ENCODE data around the gene MAGI3.
"Not testable (repeated sequence)": the region's sequence is repeated elsewhere in the genome, so short reads cannot be mapped to it uniquely, and the experiment has no call there.

Gene MAGI3

DNA sequence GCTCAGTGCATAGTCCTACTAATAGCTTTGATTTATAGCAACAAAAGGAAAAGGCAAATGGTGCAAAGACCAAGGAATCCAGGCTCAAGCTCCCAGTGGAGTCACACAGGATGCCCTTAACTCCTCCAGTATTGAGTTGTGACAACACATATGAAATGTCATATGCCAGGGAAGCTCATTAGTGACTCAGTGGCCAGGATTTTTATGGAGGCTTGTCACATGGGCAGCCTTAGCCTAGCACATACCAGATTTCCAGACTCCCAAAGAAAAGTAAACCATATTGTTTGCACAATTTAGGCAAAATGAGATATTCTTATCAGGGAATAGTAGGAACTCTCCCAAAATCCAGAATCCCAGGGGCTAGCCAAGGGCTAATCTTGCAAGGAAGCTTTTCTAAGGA, 129.2 kb downstream of the MAGI3 start:
- no peak for DNase-seq

GRCh38 chr1:113530021-113530420, 139.7 kb downstream of the MAGI3 start:
- DNase-seq = no peak

- no peak for DNase-seq
Measured at GRCh38 chr1:113531321-113531720, 141.0 kb downstream of the MAGI3 start.

DNA sequence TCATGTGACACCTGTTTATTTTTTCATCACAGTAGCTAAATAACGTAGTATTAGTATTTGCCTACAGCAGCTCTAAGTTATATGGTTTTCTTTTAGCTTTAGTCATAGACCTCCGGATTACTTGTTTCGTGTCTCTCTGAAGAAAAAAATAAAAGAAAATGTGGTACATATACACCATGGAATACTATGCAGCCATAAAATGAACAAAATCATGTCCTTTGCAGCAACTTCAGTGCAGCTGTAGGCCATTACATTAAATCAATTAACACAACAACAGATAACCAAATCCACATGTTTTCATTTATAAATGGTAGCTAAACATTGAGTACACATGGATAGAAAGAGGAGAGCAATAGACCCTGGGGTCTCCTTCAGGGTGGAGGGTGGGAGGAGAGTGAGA, 142.7 kb downstream of the MAGI3 start:
- DNase-seq = no peak

- DNase-seq = no peak
Measured at GRCh38 chr1:113534130-113534817, 144.0 kb downstream of the MAGI3 start.

- DNase-seq = no peak
Measured at GRCh38 chr1:113534875-113535274, 144.6 kb downstream of the MAGI3 start.

GRCh38 chr1:113536182-113536780, 146.0 kb downstream of the MAGI3 start:
- no peak for DNase-seq

DNA sequence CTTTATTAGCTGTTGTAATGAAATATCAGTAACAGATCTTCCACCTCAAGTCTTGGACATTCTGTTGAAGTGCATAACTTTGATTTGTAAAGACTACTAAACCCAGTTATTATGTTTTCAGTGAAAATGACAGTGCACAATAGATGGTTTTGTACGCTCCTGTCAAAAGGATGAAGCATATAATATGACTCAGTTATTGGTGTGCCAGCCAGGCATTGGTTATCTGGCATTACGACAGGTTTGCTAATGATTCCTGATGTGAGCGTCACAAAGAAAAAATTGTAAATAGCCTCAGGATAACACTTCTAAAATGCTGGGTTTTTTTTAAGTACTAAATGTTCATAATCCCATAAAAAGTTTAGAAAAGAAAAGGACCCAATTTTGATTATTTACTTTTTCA, 147.9 kb downstream of the MAGI3 start:
- DNase-seq = no peak

- no peak for DNase-seq
Measured at GRCh38 chr1:113540335-113540734, 150.0 kb downstream of the MAGI3 start.

GRCh38 chr1:113541106-113541505, 150.8 kb downstream of the MAGI3 start:
- no peak for DNase-seq

- peak in 1 of 2 experiments; percentile 6 for DNase-seq
Measured at GRCh38 chr1:113542221-113542701, 151.9 kb downstream of the MAGI3 start.

DNA sequence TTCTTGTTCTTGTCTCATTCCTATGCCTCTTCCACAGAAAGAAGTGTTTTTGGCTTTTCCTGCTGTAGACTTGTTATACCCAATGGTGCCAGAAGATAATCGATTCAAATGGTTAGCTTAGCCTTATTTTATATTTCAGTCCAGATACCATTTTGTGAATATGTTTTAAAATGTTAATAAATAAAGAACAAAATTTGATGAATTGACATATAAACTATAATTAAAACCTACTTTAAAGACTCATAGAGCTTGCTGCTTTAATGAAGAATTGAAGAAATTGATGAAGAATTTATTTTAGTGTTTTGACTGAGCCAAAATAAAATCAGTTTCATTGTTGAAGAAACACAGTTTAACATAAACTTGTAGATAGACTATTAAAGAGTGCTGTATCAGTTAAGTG, 152.8 kb downstream of the MAGI3 start:
- DNase-seq = no peak

- DNase-seq = no peak
Measured at GRCh38 chr1:113545210-113545609, 154.9 kb downstream of the MAGI3 start.

- no peak for DNase-seq
Measured at GRCh38 chr1:113545626-113546025, 155.3 kb downstream of the MAGI3 start.

GRCh38 chr1:113551728-113552127, 161.4 kb downstream of the MAGI3 start:
- no peak for DNase-seq

DNA sequence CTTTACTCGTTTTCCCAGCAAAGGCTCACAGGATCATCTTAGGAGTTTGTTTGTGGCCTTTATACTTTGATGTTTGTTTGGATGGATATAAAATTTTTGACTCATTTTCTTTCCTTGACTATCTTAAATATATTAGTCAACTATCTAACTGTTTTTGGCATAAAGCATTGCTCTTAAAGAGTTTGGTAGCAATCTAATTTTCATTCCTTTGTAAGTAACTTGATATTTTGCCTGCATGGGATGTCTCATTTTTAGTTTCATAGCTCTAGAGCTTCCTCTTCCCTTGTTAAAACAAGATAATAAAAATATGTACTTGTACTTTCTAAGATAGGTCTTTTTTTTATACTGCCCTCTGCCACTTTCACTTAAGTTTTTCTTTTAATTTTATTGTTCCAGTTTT, 161.9 kb downstream of the MAGI3 start:
- no peak for DNase-seq

- DNase-seq = no peak
Measured at GRCh38 chr1:113557187-113557586, 166.9 kb downstream of the MAGI3 start.

DNA sequence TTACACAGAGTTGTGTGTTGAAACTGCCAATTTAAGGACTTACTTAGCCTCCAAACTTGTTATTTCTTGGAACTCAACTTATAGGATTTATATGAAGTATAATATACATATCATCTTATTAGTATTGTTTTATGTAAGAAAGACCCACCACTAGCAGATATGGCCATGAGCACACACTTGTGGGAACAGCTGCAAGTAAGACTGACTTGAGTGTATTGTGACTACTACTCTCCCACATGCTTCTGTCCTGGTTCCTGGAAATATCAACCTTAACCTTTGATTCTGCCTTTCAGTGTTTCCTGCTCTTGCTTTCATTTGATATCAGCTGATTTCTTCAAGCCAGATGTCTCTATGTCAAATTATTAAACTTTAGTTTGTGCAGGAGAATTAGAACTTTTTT, 175.3 kb downstream of the MAGI3 start:
- DNase-seq = no peak

- DNase-seq = no peak
Measured at GRCh38 chr1:113567427-113567826, 177.1 kb downstream of the MAGI3 start.

DNA sequence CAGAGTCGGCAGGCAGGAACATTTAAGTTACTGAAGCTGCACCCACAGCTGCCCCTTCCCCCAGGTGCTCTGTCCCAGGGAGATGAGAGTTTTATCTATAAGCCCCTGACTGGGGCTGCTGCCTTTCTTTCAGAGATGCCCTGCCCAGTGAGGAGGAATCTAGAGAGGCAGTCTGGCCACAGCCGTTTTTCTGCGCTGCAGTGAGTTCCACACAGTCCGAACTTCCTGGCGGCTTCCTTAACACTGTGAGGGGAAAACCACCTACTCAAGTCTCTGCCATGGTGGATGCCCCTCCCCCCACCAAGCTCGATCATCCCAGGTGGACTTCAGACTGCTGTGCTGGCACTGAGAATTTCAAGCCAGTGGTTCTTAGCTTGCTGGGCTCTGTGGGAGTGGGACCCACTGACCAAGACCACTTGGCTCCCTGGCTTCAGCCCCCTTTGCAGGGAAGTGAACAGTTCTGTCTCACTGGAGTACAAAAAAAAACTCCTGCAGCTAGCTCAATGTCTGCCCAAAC, 185.5 kb downstream of the MAGI3 start:
- not testable (repeated sequence) for DNase-seq

DNA sequence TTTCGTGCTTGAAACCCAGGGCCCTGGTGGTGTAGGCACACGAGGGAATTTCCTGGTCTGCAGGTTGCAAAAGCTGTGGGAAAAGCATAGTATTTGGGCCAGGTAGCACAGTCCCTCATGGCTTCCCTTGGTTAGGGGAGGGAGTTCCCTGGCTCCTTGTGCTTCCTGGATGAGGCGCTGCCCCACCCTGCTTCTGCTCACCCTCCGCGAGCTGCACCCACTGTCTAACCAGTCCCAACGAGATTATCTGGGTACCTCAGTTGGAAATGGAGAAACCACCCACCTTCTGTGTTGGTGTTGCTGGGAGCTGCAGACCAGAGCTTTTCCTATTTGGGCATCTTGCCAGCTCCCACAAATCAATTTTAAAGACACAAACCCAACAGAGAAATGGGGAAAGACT, 186.0 kb downstream of the MAGI3 start:
- no peak for DNase-seq

- DNase-seq = no peak
Measured at GRCh38 chr1:113579256-113580018, 189.1 kb downstream of the MAGI3 start.

DNA sequence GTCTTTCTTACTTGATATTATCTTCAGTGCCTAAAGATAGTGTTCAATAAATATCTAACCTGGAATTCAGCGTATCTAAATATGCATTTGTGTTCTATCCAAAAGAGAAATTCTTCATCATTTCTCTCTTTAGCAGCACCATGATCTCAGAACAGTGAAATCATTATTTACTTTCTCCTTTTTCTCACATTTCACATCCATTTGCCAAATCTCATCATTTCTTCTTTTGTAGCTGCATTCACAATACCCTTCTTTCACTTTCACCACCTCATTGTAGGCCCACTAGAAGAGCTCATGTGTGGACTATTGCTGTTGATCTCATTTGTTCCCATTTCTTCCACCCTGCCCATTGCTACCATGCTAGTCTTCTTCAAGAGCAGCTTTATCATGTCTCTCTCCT, 191.0 kb downstream of the MAGI3 start:
- DNase-seq = no peak

DNA sequence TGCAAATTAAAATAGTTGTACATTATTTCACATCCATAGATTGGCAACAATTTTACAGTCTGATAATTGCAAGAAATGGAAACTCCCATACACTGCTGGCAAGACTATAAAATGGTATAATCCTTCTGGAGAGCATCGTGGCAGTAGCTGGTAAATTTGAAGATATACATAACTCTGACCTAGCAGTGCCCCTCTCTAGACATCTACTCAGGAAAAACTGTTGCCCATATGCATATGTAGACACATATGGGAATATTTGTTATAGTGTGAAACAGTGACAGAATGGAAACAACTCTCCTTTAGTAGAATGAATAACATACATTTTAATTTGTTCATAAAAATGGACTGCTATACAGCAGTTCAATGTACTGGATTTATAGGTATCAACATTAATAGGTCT, 191.8 kb downstream of the MAGI3 start:
- no peak for DNase-seq

All from SW 1271 (cell line).